HG02798 (cell line): Measurements from ENCODE around the gene PCDHGA7.
"Not testable (repeated sequence)": the region's sequence is repeated elsewhere in the genome, so short reads cannot be mapped to it uniquely, and the experiment has no call there.

Experiments used
- ATAC-seq: cut with Tn5 transposase; IDR thresholded peaks from one replicate; pipeline ENCODE4 v1.9.1; 2021; ENCODE audit warnings: mild to moderate bottlenecking; ENCODE audit not compliant: unreplicated experiment, poor library complexity

Gene PCDHGA7

GRCh38 chr5:141397756-141398551 lies 15.4 kb downstream of the PCDHGA7 start, which contains the start of gene PCDHGB5:
PCDHGB5 (plus strand) TSS chr5:141397947; CDS start chr5:141398128, 181 bp downstream.
- peak; percentile 96 for ATAC-seq

GRCh38 chr5:141398608-141399007 lies 16.1 kb downstream of the PCDHGA7 start:
- ATAC-seq: no peak

- no peak for ATAC-seq
Measured at GRCh38 chr5:141399555-141400258, 17.2 kb downstream of the PCDHGA7 start.

- ATAC-seq: no peak
Measured at GRCh38 chr5:141402553-141403243, 20.2 kb downstream of the PCDHGA7 start, which contains the start of gene PCDHGA9. PCDHGA9 (plus strand) TSS chr5:141402778; CDS start chr5:141402953, 175 bp downstream.

GRCh38 chr5:141403387-141403786 lies 20.8 kb downstream of the PCDHGA7 start:
- ATAC-seq: no peak

GRCh38 chr5:141407790-141408505 lies 25.4 kb downstream of the PCDHGA7 start, which contains the start of gene PCDHGB6:
PCDHGB6 (plus strand) TSS chr5:141408021; CDS start chr5:141408203, 182 bp downstream.
- ATAC-seq: not testable (repeated sequence)

GRCh38 chr5:141409598-141410306 lies 27.2 kb downstream of the PCDHGA7 start:
- ATAC-seq: no peak

- ATAC-seq: no peak
Measured at GRCh38 chr5:141411575-141411974, 29.0 kb downstream of the PCDHGA7 start.

- peak; percentile 69 for ATAC-seq
Measured at GRCh38 chr5:141412854-141413539, 30.5 kb downstream of the PCDHGA7 start, which contains the start of gene PCDHGA10. PCDHGA10 (plus strand) TSS chr5:141412987; CDS start chr5:141413176, 189 bp downstream.

- no peak for ATAC-seq
Measured at GRCh38 chr5:141413540-141414069, 31.1 kb downstream of the PCDHGA7 start.

GRCh38 chr5:141414548-141415274 lies 32.2 kb downstream of the PCDHGA7 start:
- not testable (repeated sequence) for ATAC-seq

GRCh38 chr5:141415275-141415618 lies 32.7 kb downstream of the PCDHGA7 start:
- not testable (repeated sequence) for ATAC-seq

GRCh38 chr5:141417494-141418172 lies 35.1 kb downstream of the PCDHGA7 start, which contains the start of gene PCDHGB7:
PCDHGB7 (plus strand) TSS chr5:141417677; CDS start chr5:141417860, 183 bp downstream.
- peak; percentile 80 for ATAC-seq

GRCh38 chr5:141419074-141419880 lies 36.7 kb downstream of the PCDHGA7 start:
- no peak for ATAC-seq

- ATAC-seq: peak; percentile 56
Measured at GRCh38 chr5:141420855-141421488, 38.4 kb downstream of the PCDHGA7 start, which contains the start of gene PCDHGA11. PCDHGA11 (plus strand) TSS chr5:141421051; CDS start chr5:141421228, 177 bp downstream.

- no peak for ATAC-seq
Measured at GRCh38 chr5:141421489-141421855, 38.9 kb downstream of the PCDHGA7 start.
